GM18951 (cell line): ENCODE results near the gene DHRSX.
"Not testable (repeated sequence)": the region's sequence is repeated elsewhere in the genome, so short reads cannot be mapped to it uniquely, and the experiment has no call there.

ENCODE experiments used
- POLR2A ChIP-seq: IDR thresholded peaks from 4 replicates; pipeline ENCODE4 v1.6.1; 2011; ENCODE audit warnings: mild to moderate bottlenecking; ENCODE audit not compliant: insufficient read length, insufficient read depth; ENCODE audit errors: extremely low read depth
- in situ Hi-C: fragments of 300-500 bp; cut with MboI; formaldehyde crosslinking; loops from one replicate; pipeline ENCODE4 v1.12.0; 2022; ENCODE audit warnings: low sequenced_read_pairs, mixed read lengths, inconsistent platforms; ENCODE audit not compliant: unreplicated experiment

DHRSX gene

GRCh38 chrX:2469196-2469685 lies 31.5 kb downstream of the DHRSX start:
- in situ Hi-C loops = no loop called here
- no peak for TF ChIP-seq POLR2A

GRCh38 chrX:2468261-2469195 lies 32.2 kb downstream of the DHRSX start:
- in situ Hi-C loops = no loop called here
- TF ChIP-seq POLR2A = no peak

GRCh38 chrX:2466876-2467656 lies 33.7 kb downstream of the DHRSX start:
- in situ Hi-C loops = no loop called here
- no peak for TF ChIP-seq POLR2A

GRCh38 chrX:2464677-2465166 lies 36.1 kb downstream of the DHRSX start:
- no peak for TF ChIP-seq POLR2A
- in situ Hi-C loops = no loop called here

GRCh38 chrX:2463973-2464676 lies 36.7 kb downstream of the DHRSX start:
- no peak for TF ChIP-seq POLR2A

GRCh38 chrX:2463481-2463880 lies 37.3 kb downstream of the DHRSX start:
- in situ Hi-C loops = not testable (repeated sequence)

More at GRCh38 chrX:2463973-2464676, 36.7 kb downstream of the DHRSX start:
- in situ Hi-C loops = no loop called here

- TF ChIP-seq POLR2A = no peak
- in situ Hi-C loops = no loop called here
Observed at GRCh38 chrX:2462780-2463179, 38.0 kb downstream of the DHRSX start.

- in situ Hi-C loops = no loop called here
- TF ChIP-seq POLR2A = no peak
Observed at GRCh38 chrX:2462074-2462473, 38.7 kb downstream of the DHRSX start.

GRCh38 chrX:2461711-2462016 lies 39.1 kb downstream of the DHRSX start:
- in situ Hi-C loops = no loop called here
- TF ChIP-seq POLR2A = no peak

- in situ Hi-C loops = not testable (repeated sequence)
Observed at GRCh38 chrX:2460821-2461710, 39.7 kb downstream of the DHRSX start.

- in situ Hi-C loops = not testable (repeated sequence)
Observed at GRCh38 chrX:2460048-2460447, 40.7 kb downstream of the DHRSX start.

- in situ Hi-C loops = no loop called here
- no peak for TF ChIP-seq POLR2A
Observed at GRCh38 chrX:2458309-2458708, 42.5 kb downstream of the DHRSX start.
